Measurements from ENCODE around the gene CD80. TPM values are rescaled to one million over a fixed set of nuclear protein-coding genes. Genes with fewer than 3 reads are reported as not detected.
"Not testable (repeated sequence)": the region's sequence is repeated elsewhere in the genome, so short reads cannot be mapped to it uniquely, and the experiment has no call there.

CD80 gene
- total RNA-seq (2014; rRNA removed; shearing (Covaris generic)), result not detected in 2 replicates

DNA sequence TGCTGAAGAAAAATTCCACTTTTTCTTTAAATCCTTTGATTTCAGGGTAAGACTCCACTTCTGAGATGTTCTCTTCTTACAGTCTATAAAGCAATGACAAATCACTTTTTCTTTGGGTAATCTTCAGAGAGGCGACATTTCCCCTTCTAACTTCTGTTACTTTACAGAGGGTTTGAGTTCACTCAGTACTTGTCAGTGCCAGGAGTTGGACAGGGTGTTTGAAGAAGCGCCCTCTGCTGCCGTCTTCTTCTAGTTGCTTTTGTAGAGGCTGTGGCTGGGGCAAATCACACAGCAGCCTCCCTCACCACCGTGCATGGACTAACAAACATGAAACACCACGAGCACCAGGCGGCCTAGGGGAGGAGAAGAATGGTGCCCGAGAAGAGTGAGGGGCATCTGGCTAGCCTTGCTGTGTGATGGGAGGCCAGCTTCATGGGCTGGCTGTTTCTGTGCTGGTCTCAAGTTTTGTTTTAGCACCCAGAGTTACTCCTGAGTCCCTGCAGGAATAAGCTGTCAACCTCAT lies at the start of gene CD80:
CD80 (minus strand) TSS at position 174 of the 523 bp plus-strand sequence. CDS start 1,886 bp downstream, outside the sequence.
- DNase-seq (ENCODE audit: low spot score), result peak; percentile 50

- no peak for DNase-seq (ENCODE audit: low spot score)
These were observed 49.1 kb upstream of the CD80 start for GRCh38 chr3:119608405-119609000.

GRCh38 chr3:119604878-119605277 lies 45.5 kb upstream of the CD80 start:
- DNase-seq (ENCODE audit: low spot score), result peak; percentile 44

DNA sequence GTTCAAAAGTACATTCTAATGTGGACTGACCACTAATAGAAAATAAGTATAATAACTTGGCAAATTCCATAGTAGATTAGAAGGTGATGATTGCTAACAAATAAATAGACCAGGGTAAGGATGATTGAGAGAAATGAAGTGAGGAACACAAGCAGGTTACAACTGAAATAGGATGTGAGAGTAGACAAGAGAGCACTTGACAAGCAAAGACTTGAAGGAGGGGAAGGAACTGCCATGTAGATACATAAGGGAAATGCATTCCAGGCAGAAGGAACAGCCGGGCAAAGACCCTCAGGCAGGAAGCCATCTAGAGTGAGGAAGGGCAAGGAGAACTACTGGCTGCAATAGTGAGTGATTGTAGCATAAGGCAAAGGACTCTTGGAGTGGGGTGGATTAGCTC lies 43.3 kb upstream of the CD80 start:
- no peak for DNase-seq (ENCODE audit: low spot score)

DNA sequence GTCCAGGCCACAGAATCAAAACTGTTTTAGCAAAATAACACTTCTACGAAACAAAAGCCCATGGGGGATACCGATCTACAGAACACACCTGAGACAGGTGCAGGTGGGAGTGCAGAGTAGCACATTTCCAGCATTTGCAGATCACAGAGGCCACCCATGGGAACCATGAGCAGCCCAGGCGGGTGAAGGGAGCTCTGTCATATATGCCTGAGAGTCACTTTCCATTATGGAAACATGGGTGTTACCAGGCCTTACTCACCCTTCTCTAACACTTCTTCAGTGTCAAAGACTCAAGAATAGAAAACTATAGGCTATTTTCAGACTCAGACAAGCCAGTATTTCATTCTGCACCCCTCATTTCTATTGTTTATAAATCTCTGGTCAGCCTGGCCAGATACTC lies 41.7 kb upstream of the CD80 start:
- no peak for DNase-seq (ENCODE audit: low spot score)

- DNase-seq (ENCODE audit: low spot score), result peak; percentile 33
These were observed 41.3 kb upstream of the CD80 start for GRCh38 chr3:119600732-119601131.

DNA sequence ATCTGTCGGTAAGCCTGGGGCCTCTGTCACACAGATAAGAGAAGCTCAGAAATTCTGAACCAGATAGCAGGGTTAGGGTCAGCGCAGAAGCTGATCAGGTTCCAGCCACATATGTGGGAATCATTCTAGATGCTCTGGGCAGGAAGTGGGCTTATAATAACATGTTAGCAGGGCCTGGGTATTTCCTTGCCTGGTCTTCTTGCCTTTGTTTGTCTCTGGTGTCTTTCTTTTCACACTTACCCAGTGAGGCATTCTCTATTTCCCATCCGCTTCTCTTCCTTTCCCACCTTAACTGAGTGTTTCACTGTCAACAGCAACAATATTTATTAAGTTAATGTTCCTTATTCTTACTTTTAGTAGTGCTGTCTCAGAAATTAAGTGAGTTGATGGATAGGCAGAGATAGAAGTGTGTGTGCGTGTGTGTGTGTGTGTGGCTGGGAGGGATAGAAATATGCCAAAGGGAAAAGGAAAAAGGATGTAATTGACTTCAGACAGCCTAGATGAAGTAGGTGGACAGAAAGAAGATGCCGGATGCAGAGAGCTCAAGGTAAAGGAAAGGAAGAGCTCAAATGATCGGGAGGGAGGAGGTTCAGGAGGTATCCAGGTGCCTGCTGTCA lies 40.3 kb upstream of the CD80 start:
- no peak for DNase-seq (ENCODE audit: low spot score)

- DNase-seq (ENCODE audit: low spot score), result no peak
These were observed 39.1 kb upstream of the CD80 start for GRCh38 chr3:119598410-119599098.

- no peak for DNase-seq (ENCODE audit: low spot score)
These were observed 38.3 kb upstream of the CD80 start, which contains the start of gene PLA1A for GRCh38 chr3:119597548-119598288. Gene PLA1A, plus strand, starts transcription at chr3:119597885. Its CDS starts 29 bp downstream, at chr3:119597914.

GRCh38 chr3:119596398-119596797 lies 37.0 kb upstream of the CD80 start:
- DNase-seq (ENCODE audit: low spot score), result no peak

DNA sequence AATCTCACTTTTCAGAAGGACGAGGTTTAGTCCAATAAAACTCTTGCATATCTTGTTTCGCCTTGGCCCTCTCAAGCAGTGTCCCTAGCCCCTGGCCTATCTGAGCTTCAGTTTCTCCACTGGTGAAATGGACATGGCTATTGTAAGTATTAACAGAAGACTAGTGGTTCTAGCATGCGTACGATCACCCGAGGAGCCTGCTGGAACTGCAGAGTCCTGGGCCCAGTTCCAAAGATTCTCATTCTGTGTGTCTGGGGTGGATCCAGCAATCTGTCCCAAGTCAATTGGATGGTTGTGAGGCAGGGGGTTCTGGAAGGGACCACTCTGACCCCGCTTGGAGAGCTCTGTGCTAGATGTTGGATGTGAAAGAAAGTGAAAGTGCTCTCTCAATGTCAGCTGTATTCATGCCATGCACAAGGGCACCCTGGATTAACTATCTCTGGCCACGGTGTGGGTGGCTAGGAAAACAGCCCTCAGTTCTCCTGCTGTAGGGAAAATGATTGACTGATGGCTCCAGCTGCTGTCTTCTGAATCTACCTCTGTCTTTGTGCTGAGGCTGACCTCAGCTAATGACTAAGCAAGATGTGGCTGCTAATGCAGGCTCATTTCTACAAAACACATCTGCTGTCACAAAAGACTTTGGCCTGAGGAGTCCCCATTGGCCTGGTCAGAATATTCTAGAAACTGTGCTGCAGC lies 36.4 kb upstream of the CD80 start:
- DNase-seq (ENCODE audit: low spot score), result no peak

GRCh38 chr3:119594929-119595328 lies 35.5 kb upstream of the CD80 start:
- DNase-seq (ENCODE audit: low spot score), result not testable (repeated sequence)

- DNase-seq (ENCODE audit: low spot score), result no peak
These were observed 34.7 kb upstream of the CD80 start for GRCh38 chr3:119594066-119594465.

DNA sequence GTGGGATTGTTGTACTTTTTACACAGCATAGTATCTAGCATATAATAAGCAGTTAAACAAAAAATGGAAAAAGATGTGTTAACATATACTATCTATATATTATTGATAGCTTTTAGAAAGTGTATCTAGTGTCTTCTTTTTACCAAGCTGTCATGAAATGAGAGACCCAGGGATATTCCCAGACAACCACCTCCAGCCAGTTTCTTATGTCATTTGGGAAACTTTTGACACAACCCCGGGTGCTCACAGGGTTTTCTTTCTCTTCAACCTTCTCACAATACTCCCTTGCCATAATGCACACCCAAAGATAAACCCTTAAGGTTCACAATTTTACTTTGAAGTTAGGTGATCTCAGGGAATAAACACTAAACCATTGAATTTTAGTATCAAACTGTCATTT lies 33.4 kb upstream of the CD80 start:
- no peak for DNase-seq (ENCODE audit: low spot score)

DNA sequence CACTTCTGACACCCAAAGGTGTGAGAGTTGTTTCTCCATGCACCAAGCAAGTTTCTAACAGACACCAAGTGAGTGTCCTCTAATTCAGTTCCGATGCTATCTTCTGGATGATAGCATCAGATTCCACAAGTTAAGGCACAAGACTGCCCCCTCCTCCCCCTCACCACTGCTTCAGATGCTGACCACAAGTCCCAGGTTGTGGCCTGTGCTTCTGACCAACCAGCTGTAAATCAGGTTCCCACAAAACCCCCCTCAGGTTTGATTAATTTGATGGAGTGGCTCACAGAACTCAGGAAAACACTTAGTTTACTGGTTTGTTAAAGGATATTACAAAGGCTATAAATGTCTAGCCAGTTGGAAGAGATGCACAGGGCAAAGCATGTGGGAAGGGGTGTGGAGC lies 31.3 kb upstream of the CD80 start:
- DNase-seq (ENCODE audit: low spot score), result no peak

- no peak for DNase-seq (ENCODE audit: low spot score)
These were observed 29.8 kb upstream of the CD80 start for GRCh38 chr3:119589102-119589773.

- no peak for DNase-seq (ENCODE audit: low spot score)
These were observed 28.7 kb upstream of the CD80 start for GRCh38 chr3:119588112-119588511.

GRCh38 chr3:119586733-119587172 lies 27.3 kb upstream of the CD80 start:
- DNase-seq (ENCODE audit: low spot score), result no peak

DNA sequence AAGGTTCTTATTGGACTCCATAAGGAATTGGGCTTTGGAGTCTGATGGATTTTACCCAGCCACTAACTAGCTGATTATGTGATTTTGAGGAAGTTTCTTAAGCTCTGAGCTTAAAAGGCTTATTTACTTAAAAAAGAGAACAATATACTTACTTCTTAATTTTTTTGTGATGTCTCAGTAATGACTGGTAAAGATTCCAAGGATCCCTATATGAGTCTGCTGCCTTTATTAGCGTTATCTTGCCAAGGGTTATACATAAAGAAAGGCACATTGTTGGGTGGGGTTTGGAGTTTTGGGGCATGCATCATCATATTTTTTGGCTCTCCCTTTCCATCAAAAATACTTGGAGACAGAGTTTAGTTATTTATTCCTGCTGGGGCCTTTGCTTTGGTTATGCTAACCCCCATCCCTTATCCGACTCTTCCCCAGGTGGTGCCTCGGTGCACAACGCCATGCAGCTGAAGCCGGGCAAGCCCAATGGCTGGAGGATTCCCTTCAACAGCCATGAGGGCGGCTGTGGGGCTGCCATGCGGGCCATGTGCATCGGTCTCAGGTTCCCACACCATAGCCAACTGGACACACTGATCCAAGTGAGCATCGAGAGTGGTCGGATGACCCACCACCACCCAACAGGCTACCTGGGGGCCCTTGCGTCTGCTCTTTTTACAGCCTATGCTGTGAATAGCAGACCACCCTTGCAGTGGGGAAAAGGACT lies 26.6 kb upstream of the CD80 start:
- no peak for DNase-seq (ENCODE audit: low spot score)

DNA sequence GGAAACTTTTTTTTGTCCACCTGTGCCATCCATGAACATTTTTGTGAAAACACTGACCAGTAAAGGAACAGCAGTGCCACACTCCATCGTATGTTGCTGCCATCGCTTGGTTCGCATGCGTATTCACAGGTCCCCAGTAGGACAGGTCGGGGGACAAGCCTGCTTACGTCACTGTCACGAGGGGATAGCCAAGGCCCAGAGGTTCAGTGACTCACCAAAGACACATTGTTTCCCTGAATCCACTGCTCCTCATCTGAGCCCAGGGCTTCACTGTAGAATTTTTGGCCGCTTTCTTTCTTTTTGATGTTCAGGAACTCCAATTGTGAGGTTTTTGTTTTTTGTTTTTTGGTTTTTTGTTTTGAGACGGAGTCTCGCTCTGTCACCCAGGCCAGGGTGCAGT lies 25.8 kb upstream of the CD80 start:
- no peak for DNase-seq (ENCODE audit: low spot score)
